Lower leg skin (tissue), 3 donors: ENCODE results near the gene VAMP4.

Experiments used
- POLR2A ChIP-seq, 2 donors: fragments of 450-650 bp; IDR thresholded peaks; one replicate each; pipeline ENCODE4 v1.6.1; 2016 to 2017; ENCODE audit warnings: antibody characterized with exemption in 2 of 2, mild to moderate bottlenecking in 1 of 2, moderate library complexity in 1 of 2
- TF ChIP-seq, protein P1 (sequence below), 3 donors: fragments of 450-650 bp; IDR thresholded peaks; one replicate each; pipeline ENCODE4 v1.5.1; 2016; ENCODE audit warnings: antibody characterized with exemption in 3 of 3, mild to moderate bottlenecking in 3 of 3, moderate library complexity in 2 of 3

DNA sequence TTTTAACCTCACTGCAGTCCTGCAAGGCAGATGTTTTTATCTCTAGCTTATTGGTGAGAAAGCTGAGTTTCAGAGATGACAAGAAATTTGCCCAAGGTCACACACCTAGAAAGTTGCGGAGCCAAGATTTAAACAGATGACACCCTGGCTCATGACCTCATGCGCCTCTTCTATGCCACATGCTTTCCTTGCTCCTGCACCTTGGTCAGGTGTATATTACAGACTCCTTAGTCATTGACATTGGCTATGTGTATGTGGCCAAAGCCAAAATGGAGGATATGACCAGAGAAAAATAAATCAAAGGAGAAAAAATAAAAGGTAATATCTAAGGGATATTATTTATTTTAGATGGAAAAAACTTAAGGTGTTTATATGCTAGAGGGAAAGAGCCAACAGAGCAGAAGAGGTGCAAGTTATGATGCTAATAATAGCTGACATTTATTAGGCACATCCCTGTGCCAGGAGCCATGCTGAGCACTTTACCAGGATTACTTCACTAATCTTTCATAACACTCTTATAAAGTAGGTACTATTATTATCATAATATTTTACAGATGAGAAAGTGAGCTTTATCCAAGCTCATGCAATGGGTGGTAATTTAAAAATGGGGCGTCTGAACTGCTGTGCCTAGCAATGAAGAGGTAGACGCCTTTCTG lies 75.6 kb downstream of the VAMP4 start:
- TF ChIP-seq, protein P1, sequence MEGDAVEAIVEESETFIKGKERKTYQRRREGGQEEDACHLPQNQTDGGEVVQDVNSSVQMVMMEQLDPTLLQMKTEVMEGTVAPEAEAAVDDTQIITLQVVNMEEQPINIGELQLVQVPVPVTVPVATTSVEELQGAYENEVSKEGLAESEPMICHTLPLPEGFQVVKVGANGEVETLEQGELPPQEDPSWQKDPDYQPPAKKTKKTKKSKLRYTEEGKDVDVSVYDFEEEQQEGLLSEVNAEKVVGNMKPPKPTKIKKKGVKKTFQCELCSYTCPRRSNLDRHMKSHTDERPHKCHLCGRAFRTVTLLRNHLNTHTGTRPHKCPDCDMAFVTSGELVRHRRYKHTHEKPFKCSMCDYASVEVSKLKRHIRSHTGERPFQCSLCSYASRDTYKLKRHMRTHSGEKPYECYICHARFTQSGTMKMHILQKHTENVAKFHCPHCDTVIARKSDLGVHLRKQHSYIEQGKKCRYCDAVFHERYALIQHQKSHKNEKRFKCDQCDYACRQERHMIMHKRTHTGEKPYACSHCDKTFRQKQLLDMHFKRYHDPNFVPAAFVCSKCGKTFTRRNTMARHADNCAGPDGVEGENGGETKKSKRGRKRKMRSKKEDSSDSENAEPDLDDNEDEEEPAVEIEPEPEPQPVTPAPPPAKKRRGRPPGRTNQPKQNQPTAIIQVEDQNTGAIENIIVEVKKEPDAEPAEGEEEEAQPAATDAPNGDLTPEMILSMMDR (IDR thresholded peaks at IDR 0.05), result no peak
- no peak for TF ChIP-seq POLR2A (IDR thresholded peaks at IDR 0.05)
